HL-60/S4 treated with retinoic acid at 250 ng/mL for 4 days and 3 days (cell line): ENCODE results near the gene PPDPF.

Experiments
- in situ Hi-C: fragments of 300-500 bp; cut with MboI; formaldehyde crosslinking; loops from 2 replicates; pipeline ENCODE4 v1.7.0; 2022; ENCODE audit warnings: low sequenced_read_pairs

PPDPF gene

GRCh38 chr20:63536241-63536977 lies 15.8 kb downstream of the PPDPF start:
- in situ Hi-C loops = no loop called here

- in situ Hi-C loops = no loop called here
Measured at GRCh38 chr20:63536997-63537524, 16.5 kb downstream of the PPDPF start, which contains the start of gene PTK6. TSS of gene PTK6 (minus strand) at chr20:63537376. CDS start at chr20:63537314, 62 bp downstream.

DNA sequence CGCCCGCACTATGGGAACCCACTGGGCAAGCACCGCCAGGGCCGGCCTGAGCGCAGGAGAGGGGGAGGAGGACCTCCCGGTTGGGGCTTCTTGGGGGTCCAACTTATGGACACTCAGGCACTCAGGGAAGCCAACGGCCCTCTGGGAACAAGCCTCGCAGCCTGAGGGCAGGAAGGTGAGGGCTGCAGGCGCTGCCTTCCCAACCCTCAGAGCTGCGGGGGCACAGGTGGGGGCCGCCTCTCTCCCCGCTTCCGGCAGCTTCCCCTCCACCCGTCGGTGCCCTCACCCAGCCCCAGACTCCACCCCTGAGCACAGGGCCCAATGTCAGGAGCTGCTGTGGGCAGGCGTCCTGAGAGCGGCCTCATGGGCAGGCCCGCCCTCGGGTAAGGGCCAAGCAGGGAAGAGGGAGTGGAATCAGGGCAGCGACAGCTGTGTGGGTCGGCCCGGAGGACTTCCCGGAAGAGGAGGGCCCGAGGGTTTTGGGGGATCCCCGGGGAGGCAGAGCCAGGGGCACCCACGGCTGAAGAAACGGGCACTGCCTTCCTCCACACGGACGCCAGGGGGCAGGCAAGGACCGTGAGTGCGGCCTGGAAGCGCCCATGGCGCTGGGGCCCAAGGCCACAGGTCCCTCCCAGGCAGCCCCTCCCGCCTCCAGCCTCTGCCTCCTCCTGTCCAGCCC lies 17.1 kb downstream of the PPDPF start:
- in situ Hi-C loops = no loop called here

- in situ Hi-C loops = no loop called here
Measured at GRCh38 chr20:63538204-63539091, 17.9 kb downstream of the PPDPF start.

GRCh38 chr20:63539092-63539430 lies 18.5 kb downstream of the PPDPF start:
- in situ Hi-C loops = no loop called here

- in situ Hi-C loops = no loop called here
Measured at GRCh38 chr20:63539441-63540370, 19.1 kb downstream of the PPDPF start.

DNA sequence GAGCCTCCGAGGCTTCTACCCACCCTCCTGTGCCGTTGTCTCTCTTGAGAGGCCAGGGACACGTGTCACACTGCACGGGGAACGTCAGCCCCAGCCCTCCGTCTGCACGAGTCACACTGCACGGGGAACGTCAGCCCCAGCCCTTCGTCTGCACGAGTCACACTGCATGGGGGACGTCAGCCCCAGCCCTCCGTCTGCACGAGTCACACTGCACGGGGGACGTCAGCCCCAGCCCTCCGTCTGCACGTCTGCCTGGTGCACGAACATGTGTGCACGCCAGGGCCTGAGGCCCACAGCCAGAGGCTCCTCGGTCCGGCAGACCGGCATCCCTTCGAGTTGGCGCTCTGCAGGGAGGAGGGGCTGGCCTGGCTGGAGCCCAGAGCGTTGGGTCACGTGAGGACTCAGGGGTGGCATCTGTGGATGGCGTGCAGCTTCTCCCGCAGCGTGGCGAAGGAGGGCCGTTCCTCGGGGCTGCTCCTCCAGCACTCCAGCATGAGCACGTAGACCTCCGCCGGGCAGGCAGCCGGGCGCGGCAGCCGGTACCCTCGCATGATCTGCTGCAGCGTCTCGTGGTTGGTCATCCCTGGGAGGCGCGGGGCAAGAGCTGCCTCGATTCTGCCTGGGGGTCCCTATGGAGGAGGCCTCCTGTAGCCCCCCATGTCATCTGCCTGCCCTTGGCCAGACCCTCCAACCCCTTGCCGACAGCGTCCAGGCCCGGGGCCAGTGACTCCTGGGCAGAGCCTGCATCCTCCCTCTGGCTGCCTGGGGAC lies 20.0 kb downstream of the PPDPF start:
- in situ Hi-C loops = no loop called here

DNA sequence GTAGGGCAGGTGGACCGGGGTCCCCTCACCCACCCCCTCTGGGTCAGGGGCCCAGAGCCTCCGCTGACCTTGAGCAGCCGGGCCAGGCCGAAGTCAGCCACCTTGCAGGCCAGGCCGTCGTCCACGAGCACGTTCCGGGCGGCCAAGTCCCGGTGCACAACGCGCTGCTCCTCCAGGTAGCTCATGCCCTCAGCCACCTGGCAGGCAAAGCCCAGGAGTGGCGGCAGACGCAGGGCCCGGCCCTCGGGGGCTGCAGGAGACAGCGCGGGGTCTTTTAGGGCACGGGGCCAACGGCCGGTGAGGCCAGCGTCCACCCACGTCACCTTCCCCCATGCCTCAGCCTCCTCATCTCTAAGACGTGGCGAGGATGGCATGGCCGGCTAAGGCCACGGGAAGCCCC lies 20.8 kb downstream of the PPDPF start:
- in situ Hi-C loops = no loop called here

GRCh38 chr20:63542031-63542559 lies 21.5 kb downstream of the PPDPF start:
- in situ Hi-C loops = no loop called here

GRCh38 chr20:63542696-63543095 lies 22.1 kb downstream of the PPDPF start:
- in situ Hi-C loops = no loop called here

- in situ Hi-C loops = no loop called here
Measured at GRCh38 chr20:63543131-63543530, 22.6 kb downstream of the PPDPF start.

- in situ Hi-C loops = no loop called here
Measured at GRCh38 chr20:63543733-63544132, 23.2 kb downstream of the PPDPF start.

DNA sequence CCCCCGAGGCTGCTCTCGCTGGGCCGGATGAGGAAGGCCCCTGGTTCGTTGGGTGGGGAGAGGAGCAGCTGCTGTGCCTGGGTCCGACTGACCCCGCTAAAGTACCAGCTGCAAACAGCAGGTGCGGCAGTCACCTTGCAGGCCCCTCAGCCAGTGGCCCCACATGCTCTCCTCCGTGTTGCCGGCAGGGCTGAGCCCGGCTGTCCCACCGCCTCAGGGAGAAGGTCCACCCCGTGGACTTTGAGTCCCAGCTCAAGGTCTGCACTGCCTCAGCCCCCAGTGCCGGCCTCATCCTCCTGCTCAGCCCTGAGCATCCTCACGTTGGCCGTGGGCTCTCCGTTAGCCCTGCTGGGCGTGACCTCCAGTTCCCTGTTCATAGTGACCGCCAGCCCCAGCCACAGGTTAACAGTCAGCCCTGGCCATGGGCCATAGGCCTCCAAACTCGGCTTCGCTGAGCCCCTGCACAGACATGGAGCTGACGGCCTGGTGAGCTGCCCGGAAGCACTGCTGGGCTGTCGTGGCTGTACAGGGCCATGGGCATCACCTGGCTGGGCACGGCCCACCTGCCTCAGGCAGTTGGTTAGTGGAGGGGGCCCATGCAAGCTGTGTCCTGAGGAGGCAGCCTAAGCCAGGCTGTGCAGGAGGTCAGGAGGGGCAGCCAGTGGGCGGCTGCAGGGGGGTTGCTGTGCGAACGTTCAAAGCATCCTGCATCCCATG lies 23.8 kb downstream of the PPDPF start:
- in situ Hi-C loops = no loop called here

- in situ Hi-C loops = no loop called here
Measured at GRCh38 chr20:63544958-63545516, 24.5 kb downstream of the PPDPF start.

DNA sequence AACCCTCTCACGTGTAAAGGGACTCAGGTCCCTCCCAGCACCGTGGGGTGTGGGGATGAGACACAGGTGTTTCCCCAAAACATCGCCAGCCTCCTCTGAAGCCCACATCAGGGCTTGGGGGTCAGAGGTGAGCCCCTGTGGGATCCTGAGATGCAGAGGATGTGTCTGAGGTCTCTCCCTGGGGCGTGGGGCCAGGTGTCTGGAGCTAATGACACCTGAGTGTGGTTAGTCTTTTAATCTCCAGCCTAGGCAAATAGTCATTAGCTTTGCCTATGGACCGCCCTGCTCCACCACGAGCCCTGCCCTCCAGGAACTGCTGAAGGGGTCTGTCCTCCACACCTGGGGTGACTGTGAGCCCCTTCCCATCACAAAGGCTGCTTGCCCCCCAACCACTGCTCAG lies 25.2 kb downstream of the PPDPF start:
- in situ Hi-C loops = no loop called here

- in situ Hi-C loops = no loop called here
Measured at GRCh38 chr20:63546256-63546955, 25.8 kb downstream of the PPDPF start.

- in situ Hi-C loops = no loop called here
Measured at GRCh38 chr20:63546956-63547724, 26.6 kb downstream of the PPDPF start.
